ENCODE results near the gene ANK3.

- TF ChIP-seq CTCF (IDR thresholded peaks at IDR 0.05 in 4 of 5, conservative IDR thresholded peaks at IDR 0.05 in 1 of 5) = no peak
- no peak for TF ChIP-seq POLR2A (IDR thresholded peaks at IDR 0.05)
These were observed 201.1 kb downstream of the ANK3 start for GRCh38 chr10:60188548-60188947.
